Measurements from ENCODE around the gene PRR5L. TPM values are rescaled to one million over a fixed set of nuclear protein-coding genes. Genes with fewer than 3 reads are reported as not detected.

PRR5L gene
- polyA plus RNA-seq, 4 donors = 5.6 to 62.2 (median 10.4) TPM

GRCh38 chr11:36404831-36405230 lies 108.7 kb downstream of the PRR5L start:
- Histone ChIP-seq H3K4me3 (ENCODE audit: low read depth in 1 of 3, low read length in 3 of 3) (no peak overlapping the region), H3K27me3 (ENCODE audit: control insufficient read depth in 3 of 3, insufficient read depth in 3 of 3, low read length in 3 of 3) (no peaks in the 10 kb centered on the region), H3K27ac (ENCODE audit: low read depth in 1 of 3, low read length in 2 of 3) (no peak overlapping the region), H3K9me3 (ENCODE audit: control insufficient read depth in 2 of 2, insufficient read depth in 1 of 2, low read depth in 1 of 2, low read length in 1 of 2) (no peaks in the 10 kb centered on the region), H3K36me3 (ENCODE audit: control insufficient read depth in 3 of 3, insufficient read depth in 2 of 3, low read depth in 1 of 3, low read length in 3 of 3) (peaks cover 2 to 63% (median 9%) of the 10 kb centered on the region in 3 donors), H3K4me1 (ENCODE audit: control insufficient read depth in 3 of 3, insufficient read depth in 2 of 3, low read depth in 1 of 3, low read length in 2 of 3) (peaks cover 0 to 25% (median 3%) of the 10 kb centered on the region in 3 donors)
- no peak for DNase-seq
- FAIRE-seq = no peak
- WGBS, 3 donors = 83 to 88% (median 87%) methylated on average over 3 of the region's 3 CpGs

- Histone ChIP-seq H3K4me3 (ENCODE audit: low read depth in 1 of 3, low read length in 3 of 3) (no peak overlapping the region), H3K36me3 (ENCODE audit: control insufficient read depth in 3 of 3, insufficient read depth in 2 of 3, low read depth in 1 of 3, low read length in 3 of 3) (peaks cover 2 to 65% (median 9%) of the 10 kb centered on the region in 3 donors), H3K27ac (ENCODE audit: low read depth in 1 of 3, low read length in 2 of 3) (no peak overlapping the region), H3K9me3 (ENCODE audit: control insufficient read depth in 2 of 2, insufficient read depth in 1 of 2, low read depth in 1 of 2, low read length in 1 of 2) (no peaks in the 10 kb centered on the region), H3K4me1 (ENCODE audit: control insufficient read depth in 3 of 3, insufficient read depth in 2 of 3, low read depth in 1 of 3, low read length in 2 of 3) (peaks cover 0 to 17% (median 3%) of the 10 kb centered on the region in 3 donors), H3K27me3 (ENCODE audit: control insufficient read depth in 3 of 3, insufficient read depth in 3 of 3, low read length in 3 of 3) (no peaks in the 10 kb centered on the region)
- FAIRE-seq (no peak), DNase-seq (no peak)
- 74 to 90% (median 88%) methylated on average over 5 of the region's 5 CpGs for WGBS, 3 donors
Observed at GRCh38 chr11:36405585-36406367, 109.7 kb downstream of the PRR5L start.

- Histone ChIP-seq H3K4me3 (ENCODE audit: low read depth in 1 of 3, low read length in 3 of 3) (no peak overlapping the region), H3K9me3 (ENCODE audit: control insufficient read depth in 2 of 2, insufficient read depth in 1 of 2, low read depth in 1 of 2, low read length in 1 of 2) (no peaks in the 10 kb centered on the region), H3K4me1 (ENCODE audit: control insufficient read depth in 3 of 3, insufficient read depth in 2 of 3, low read depth in 1 of 3, low read length in 2 of 3) (peaks cover 0 to 13% (median 6%) of the 10 kb centered on the region in 3 donors), H3K36me3 (ENCODE audit: control insufficient read depth in 3 of 3, insufficient read depth in 2 of 3, low read depth in 1 of 3, low read length in 3 of 3) (peaks cover 2 to 71% (median 9%) of the 10 kb centered on the region in 3 donors), H3K27ac (ENCODE audit: low read depth in 1 of 3, low read length in 2 of 3) (no peak overlapping the region), H3K27me3 (ENCODE audit: control insufficient read depth in 3 of 3, insufficient read depth in 3 of 3, low read length in 3 of 3) (no peaks in the 10 kb centered on the region)
- no peak for DNase-seq
- no peak for FAIRE-seq
Observed at GRCh38 chr11:36407356-36407755, 111.3 kb downstream of the PRR5L start.

- Histone ChIP-seq H3K36me3 (ENCODE audit: control insufficient read depth in 3 of 3, insufficient read depth in 2 of 3, low read depth in 1 of 3, low read length in 3 of 3) (peaks cover 0 to 68% (median 9%) of the 10 kb centered on the region in 3 donors), H3K9me3 (ENCODE audit: control insufficient read depth in 2 of 2, insufficient read depth in 1 of 2, low read depth in 1 of 2, low read length in 1 of 2) (no peaks in the 10 kb centered on the region), H3K27me3 (ENCODE audit: control insufficient read depth in 3 of 3, insufficient read depth in 3 of 3, low read length in 3 of 3) (no peaks in the 10 kb centered on the region), H3K27ac (ENCODE audit: low read depth in 1 of 3, low read length in 2 of 3) (peak overlapping the region in 2 of 3 donors; percentile 25 to 55), H3K4me3 (ENCODE audit: low read depth in 1 of 3, low read length in 3 of 3) (no peak overlapping the region), H3K4me1 (ENCODE audit: control insufficient read depth in 3 of 3, insufficient read depth in 2 of 3, low read depth in 1 of 3, low read length in 2 of 3) (peaks cover 0 to 6% (median under 1%) of the 10 kb centered on the region in 3 donors)
- DNase-seq = no peak
- WGBS, 3 donors = 60 to 84% (median 74%) methylated on average over 6 of the region's 6 CpGs
- no peak for FAIRE-seq
Observed at GRCh38 chr11:36408498-36409136, 112.5 kb downstream of the PRR5L start.

GRCh38 chr11:36409152-36409816 lies 113.2 kb downstream of the PRR5L start:
- no peaks in the 10 kb centered on the region for H3K27me3 ChIP-seq (ENCODE audit: control insufficient read depth in 3 of 3, insufficient read depth in 3 of 3, low read length in 3 of 3)
- DNase-seq (no peak), FAIRE-seq (no peak)
- WGBS, 3 donors = 54 to 72% (median 57%) methylated on average over 8 of the region's 8 CpGs
- H3K36me3 ChIP-seq (ENCODE audit: control insufficient read depth in 3 of 3, insufficient read depth in 2 of 3, low read depth in 1 of 3, low read length in 3 of 3) = peaks cover 0 to 63% (median 9%) of the 10 kb centered on the region in 3 donors
- H3K9me3 ChIP-seq (ENCODE audit: control insufficient read depth in 2 of 2, insufficient read depth in 1 of 2, low read depth in 1 of 2, low read length in 1 of 2) = no peaks in the 10 kb centered on the region
- H3K27ac ChIP-seq (ENCODE audit: low read depth in 1 of 3, low read length in 2 of 3) = peak overlapping the region in 2 of 3 donors; percentile 25 to 55
- no peak overlapping the region for H3K4me3 ChIP-seq (ENCODE audit: low read depth in 1 of 3, low read length in 3 of 3)
- peaks cover 0 to 6% (median 0%) of the 10 kb centered on the region in 3 donors for H3K4me1 ChIP-seq (ENCODE audit: control insufficient read depth in 3 of 3, insufficient read depth in 2 of 3, low read depth in 1 of 3, low read length in 2 of 3)

- Histone ChIP-seq H3K36me3 (ENCODE audit: control insufficient read depth in 3 of 3, insufficient read depth in 2 of 3, low read depth in 1 of 3, low read length in 3 of 3) (peaks cover 0 to 58% (median 2%) of the 10 kb centered on the region in 3 donors), H3K27ac (ENCODE audit: low read depth in 1 of 3, low read length in 2 of 3) (peak overlapping the region in 2 of 3 donors; percentile 6 to 78), H3K27me3 (ENCODE audit: control insufficient read depth in 3 of 3, insufficient read depth in 3 of 3, low read length in 3 of 3) (no peaks in the 10 kb centered on the region), H3K4me3 (ENCODE audit: low read depth in 1 of 3, low read length in 3 of 3) (no peak overlapping the region), H3K9me3 (ENCODE audit: control insufficient read depth in 2 of 2, insufficient read depth in 1 of 2, low read depth in 1 of 2, low read length in 1 of 2) (no peaks in the 10 kb centered on the region), H3K4me1 (ENCODE audit: control insufficient read depth in 3 of 3, insufficient read depth in 2 of 3, low read depth in 1 of 3, low read length in 2 of 3) (peaks cover 0 to 6% (median 0%) of the 10 kb centered on the region in 3 donors)
- no peak for FAIRE-seq
- 67 to 80% (median 78%) methylated on average over 9 of the region's 9 CpGs for WGBS, 3 donors
- DNase-seq = peak in 1 of 2 donors; percentile 25
Observed at GRCh38 chr11:36411202-36411640, 115.1 kb downstream of the PRR5L start.

GRCh38 chr11:36412781-36413383 lies 116.8 kb downstream of the PRR5L start:
- WGBS, 3 donors = 81 to 95% (median 84%) methylated on average over 2 of the region's 2 CpGs
- no peaks in the 10 kb centered on the region for H3K9me3 ChIP-seq (ENCODE audit: control insufficient read depth in 2 of 2, insufficient read depth in 1 of 2, low read depth in 1 of 2, low read length in 1 of 2)
- peaks cover 0 to 55% (median 0%) of the 10 kb centered on the region in 3 donors for H3K36me3 ChIP-seq (ENCODE audit: control insufficient read depth in 3 of 3, insufficient read depth in 2 of 3, low read depth in 1 of 3, low read length in 3 of 3)
- peaks cover 0 to 6% (median 0%) of the 10 kb centered on the region in 3 donors for H3K4me1 ChIP-seq (ENCODE audit: control insufficient read depth in 3 of 3, insufficient read depth in 2 of 3, low read depth in 1 of 3, low read length in 2 of 3)
- H3K27me3 ChIP-seq (ENCODE audit: control insufficient read depth in 3 of 3, insufficient read depth in 3 of 3, low read length in 3 of 3) = no peaks in the 10 kb centered on the region
- peak overlapping the region in 1 of 3 donors; percentile 54 for H3K27ac ChIP-seq (ENCODE audit: low read depth in 1 of 3, low read length in 2 of 3)
- FAIRE-seq = no peak
- H3K4me3 ChIP-seq (ENCODE audit: low read depth in 1 of 3, low read length in 3 of 3) = no peak overlapping the region
- DNase-seq = no peak

GRCh38 chr11:36417154-36417553 lies 121.1 kb downstream of the PRR5L start:
- 77 to 90% (median 79%) methylated on average over 5 of the region's 5 CpGs for WGBS, 3 donors
- Histone ChIP-seq H3K4me1 (ENCODE audit: control insufficient read depth in 3 of 3, insufficient read depth in 2 of 3, low read depth in 1 of 3, low read length in 2 of 3) (peaks cover 0 to 17% (median 10%) of the 10 kb centered on the region in 3 donors), H3K9me3 (ENCODE audit: control insufficient read depth in 2 of 2, insufficient read depth in 1 of 2, low read depth in 1 of 2, low read length in 1 of 2) (no peaks in the 10 kb centered on the region), H3K27ac (ENCODE audit: low read depth in 1 of 3, low read length in 2 of 3) (no peak overlapping the region), H3K4me3 (ENCODE audit: low read depth in 1 of 3, low read length in 3 of 3) (no peak overlapping the region), H3K36me3 (ENCODE audit: control insufficient read depth in 3 of 3, insufficient read depth in 2 of 3, low read depth in 1 of 3, low read length in 3 of 3) (peaks cover 0 to 32% (median 0%) of the 10 kb centered on the region in 3 donors), H3K27me3 (ENCODE audit: control insufficient read depth in 3 of 3, insufficient read depth in 3 of 3, low read length in 3 of 3) (no peaks in the 10 kb centered on the region)
- no peak for DNase-seq
- FAIRE-seq = no peak
